DND-41 (cell line): Measurements from ENCODE around the gene PMAIP1.

Source experiments
- ATAC-seq: fragments of 200-7000 bp; cut with Tn5 transposase; 3 replicates; pipeline ENCODE4 v1.9.1; 2021; ENCODE audit warnings: low read depth; ENCODE audit not compliant: insufficient read depth
- DNase-seq: peaks from one replicate; pipeline ENCODE4 v3.0.0-alpha.2; 2020
- H2AFZ ChIP-seq: 2 replicates; pipeline ENCODE4 v1.6.0; 2012; ENCODE audit warnings: low read depth, low read length
- H3K27ac ChIP-seq: 2 replicates; pipeline ENCODE4 v1.5.1; 2012; ENCODE audit warnings: low read length, inconsistent platforms
- H3K27me3 ChIP-seq: fragments of 200-600 bp; sonication (generic); 2 replicates; pipeline ENCODE4 v1.6.0; 2012; ENCODE audit warnings: low read length, mild to moderate bottlenecking, inconsistent platforms; ENCODE audit not compliant: insufficient read depth, poor library complexity
- H3K36me3 ChIP-seq: 2 replicates; pipeline ENCODE4 v1.5.1; 2012; ENCODE audit warnings: low read length, inconsistent platforms; ENCODE audit not compliant: insufficient read depth
- H3K4me1 ChIP-seq: 2 replicates; pipeline ENCODE4 v1.5.1; 2012; ENCODE audit warnings: mild to moderate bottlenecking, low read length; ENCODE audit not compliant: insufficient read depth
- H3K4me2 ChIP-seq: 2 replicates; pipeline ENCODE4 v1.6.0; 2012; ENCODE audit warnings: mild to moderate bottlenecking, moderate library complexity, low read length, inconsistent platforms; ENCODE audit not compliant: insufficient read depth
- H3K4me3 ChIP-seq, 2 experiments: fragments of 200-600 bp in 1 of 2; shearing (Covaris generic) in 1 of 2; 2 replicates each; pipeline ENCODE4 v1.5.1; 2012 to 2016; ENCODE audit warnings: inconsistent platforms in 2 of 2, low read length in 2 of 2, mild to moderate bottlenecking in 2 of 2, low read depth in 1 of 2, moderate library complexity in 1 of 2
- H3K79me2 ChIP-seq: 2 replicates; pipeline ENCODE4 v1.6.0; 2012; ENCODE audit warnings: low read length, inconsistent platforms; ENCODE audit not compliant: insufficient read depth
- H3K9ac ChIP-seq: 2 replicates; pipeline ENCODE4 v1.6.0; 2012; ENCODE audit warnings: low read depth, mild to moderate bottlenecking, inconsistent platforms, low read length, moderate library complexity
- H3K9me3 ChIP-seq: 2 replicates; pipeline ENCODE4 v1.5.1; 2012; ENCODE audit warnings: low read length, moderate library complexity, mild to moderate bottlenecking, inconsistent platforms; ENCODE audit not compliant: insufficient read depth, severe bottlenecking
- H4K20me1 ChIP-seq: 2 replicates; pipeline ENCODE4 v1.6.0; 2012; ENCODE audit warnings: low read length; ENCODE audit not compliant: insufficient read depth
- CTCF ChIP-seq: IDR thresholded peaks from 2 replicates; pipeline ENCODE4 v1.5.1; 2012; ENCODE audit warnings: borderline replicate concordance, low read length, moderate library complexity, mild to moderate bottlenecking; ENCODE audit not compliant: poor library complexity, severe bottlenecking; ENCODE audit errors: extremely low read depth
- EZH2 ChIP-seq: IDR thresholded peaks from 3 replicates; pipeline ENCODE4 v1.6.1; 2012; ENCODE audit warnings: borderline replicate concordance, low read depth, mild to moderate bottlenecking, moderate library complexity, low read length, inconsistent platforms; ENCODE audit not compliant: severe bottlenecking

The PMAIP1 gene

DNA sequence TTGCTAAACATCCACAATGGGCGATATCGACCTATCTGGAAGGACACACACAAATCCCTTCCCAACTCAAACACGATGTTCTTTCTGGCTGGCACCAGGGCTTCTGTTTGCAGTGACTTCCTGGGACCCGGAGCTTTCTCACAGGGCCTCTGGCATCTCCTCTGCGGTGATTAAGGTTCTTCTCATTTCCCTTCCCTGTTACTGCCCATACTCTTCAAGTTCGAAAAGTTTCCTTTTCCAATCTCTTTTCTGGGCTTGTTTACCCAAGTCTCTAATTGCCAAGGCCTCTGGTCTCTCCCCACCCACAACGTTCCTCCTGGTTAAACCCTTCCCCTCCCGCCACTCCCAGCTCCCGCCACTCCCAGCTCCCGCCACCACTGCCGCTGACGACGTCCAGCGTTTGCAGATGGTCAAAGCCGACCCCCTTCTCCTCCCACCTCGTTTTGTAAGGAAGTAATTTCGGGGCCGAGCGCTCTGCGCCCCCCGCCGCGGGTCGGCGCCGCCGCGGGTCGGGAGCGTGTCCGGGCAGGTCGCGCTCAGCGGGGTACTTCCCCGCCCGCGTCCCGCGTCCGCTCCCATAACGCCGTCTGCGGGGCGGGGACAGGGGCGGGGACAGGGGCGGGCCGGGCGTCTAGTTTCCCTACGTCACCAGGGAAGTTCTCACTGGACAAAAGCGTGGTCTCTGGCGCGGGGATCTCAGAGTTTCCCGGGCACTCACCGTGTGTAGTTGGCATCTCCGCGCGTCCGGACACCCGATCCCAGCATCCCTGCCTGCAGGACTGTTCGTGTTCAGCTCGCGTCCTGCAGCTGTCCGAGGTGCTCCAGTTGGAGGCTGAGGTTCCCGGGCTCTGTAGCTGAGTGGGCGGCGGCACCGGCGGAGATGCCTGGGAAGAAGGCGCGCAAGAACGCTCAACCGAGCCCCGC, at the start of gene PMAIP1:
PMAIP1 (plus strand) TSS at position 699 of the 924 bp plus-strand sequence; CDS start at position 881, 182 bp downstream.
- Histone ChIP-seq H2AFZ (peak within 1 kb of the TSS; percentile 94), H3K9me3 (no peaks in the 10 kb centered on the region), H3K79me2 (peaks cover 53% of the 10 kb centered on the region), H3K4me3 (peak within 1 kb of the TSS; percentile 90 to 99), H3K4me2 (peak within 1 kb of the TSS; percentile 66), H4K20me1 (peaks cover 30% of the 10 kb centered on the region; the same call in 1 of the 2 replicates), H3K27ac (peak within 1 kb of the TSS; percentile 95), H3K36me3 (peaks cover 30% of the 10 kb centered on the region), H3K4me1 (peaks cover 42% of the 10 kb centered on the region), H3K9ac (peak within 1 kb of the TSS; percentile 96), H3K27me3 (no peaks in the 10 kb centered on the region)
- TF ChIP-seq CTCF (peak; percentile 11), EZH2 (no peak)
- DNase-seq = peak; percentile 90
- ATAC-seq = peak; percentile 79

GRCh38 chr18:59851784-59852399, 47.9 kb upstream of the PMAIP1 start:
- no peaks in the 10 kb centered on the region for H3K79me2 ChIP-seq
- H3K9me3 ChIP-seq = no peaks in the 10 kb centered on the region
- no peaks in the 10 kb centered on the region for H3K4me1 ChIP-seq
- H3K4me2 ChIP-seq = no peak overlapping the region
- H2AFZ ChIP-seq = no peak overlapping the region
- H3K27me3 ChIP-seq = no peaks in the 10 kb centered on the region
- ATAC-seq (no peak), DNase-seq (no peak)
- no peaks in the 10 kb centered on the region for H3K36me3 ChIP-seq
- H3K27ac ChIP-seq = no peak overlapping the region
- no peak overlapping the region for H3K4me3 ChIP-seq
- TF ChIP-seq CTCF (no peak), EZH2 (no peak)
- H3K9ac ChIP-seq = no peak overlapping the region
- no peaks in the 10 kb centered on the region for H4K20me1 ChIP-seq

GRCh38 chr18:59852548-59852947, 47.2 kb upstream of the PMAIP1 start:
- no peaks in the 10 kb centered on the region for H3K4me1 ChIP-seq
- H3K27me3 ChIP-seq = no peaks in the 10 kb centered on the region
- H2AFZ ChIP-seq = no peak overlapping the region
- H3K36me3 ChIP-seq = no peaks in the 10 kb centered on the region
- H3K79me2 ChIP-seq = no peaks in the 10 kb centered on the region
- DNase-seq = no peak
- H4K20me1 ChIP-seq = no peaks in the 10 kb centered on the region
- no peak for ATAC-seq
- no peak overlapping the region for H3K9ac ChIP-seq
- H3K9me3 ChIP-seq = no peaks in the 10 kb centered on the region
- H3K4me2 ChIP-seq = no peak overlapping the region
- TF ChIP-seq EZH2 (no peak), CTCF (no peak)
- H3K27ac ChIP-seq = no peak overlapping the region
- no peak overlapping the region for H3K4me3 ChIP-seq
